ENCODE data around the gene LRRK1. TPM values are rescaled to one million over a fixed set of nuclear protein-coding genes. Genes with fewer than 3 reads are reported as not detected.

Gene LRRK1
- total RNA-seq, 1 donor from 2014 or later = 4.8 TPM

- no peak overlapping the region for H3K4me3 Mint-ChIP-seq (ENCODE audit: unreplicated experiment)
- H3K27me3 Mint-ChIP-seq (ENCODE audit: unreplicated experiment) = peaks cover 14% of the 10 kb centered on the region
- no peak for TF ChIP-seq CTCF (IDR thresholded peaks at IDR 0.05; ENCODE audit: unreplicated experiment)
- no peak for DNase-seq (ENCODE audit: low spot score)
- no peaks in the 10 kb centered on the region for H3K9me3 Mint-ChIP-seq (ENCODE audit: unreplicated experiment)
- peaks cover 17% of the 10 kb centered on the region for H3K36me3 Mint-ChIP-seq (ENCODE audit: low read depth, unreplicated experiment)
- H3K4me1 Mint-ChIP-seq (ENCODE audit: unreplicated experiment) = peaks cover 14% of the 10 kb centered on the region
- H3K27ac Mint-ChIP-seq (ENCODE audit: unreplicated experiment) = no peak overlapping the region
Measured at GRCh38 chr15:101063212-101063611, 144.1 kb downstream of the LRRK1 start.

DNA sequence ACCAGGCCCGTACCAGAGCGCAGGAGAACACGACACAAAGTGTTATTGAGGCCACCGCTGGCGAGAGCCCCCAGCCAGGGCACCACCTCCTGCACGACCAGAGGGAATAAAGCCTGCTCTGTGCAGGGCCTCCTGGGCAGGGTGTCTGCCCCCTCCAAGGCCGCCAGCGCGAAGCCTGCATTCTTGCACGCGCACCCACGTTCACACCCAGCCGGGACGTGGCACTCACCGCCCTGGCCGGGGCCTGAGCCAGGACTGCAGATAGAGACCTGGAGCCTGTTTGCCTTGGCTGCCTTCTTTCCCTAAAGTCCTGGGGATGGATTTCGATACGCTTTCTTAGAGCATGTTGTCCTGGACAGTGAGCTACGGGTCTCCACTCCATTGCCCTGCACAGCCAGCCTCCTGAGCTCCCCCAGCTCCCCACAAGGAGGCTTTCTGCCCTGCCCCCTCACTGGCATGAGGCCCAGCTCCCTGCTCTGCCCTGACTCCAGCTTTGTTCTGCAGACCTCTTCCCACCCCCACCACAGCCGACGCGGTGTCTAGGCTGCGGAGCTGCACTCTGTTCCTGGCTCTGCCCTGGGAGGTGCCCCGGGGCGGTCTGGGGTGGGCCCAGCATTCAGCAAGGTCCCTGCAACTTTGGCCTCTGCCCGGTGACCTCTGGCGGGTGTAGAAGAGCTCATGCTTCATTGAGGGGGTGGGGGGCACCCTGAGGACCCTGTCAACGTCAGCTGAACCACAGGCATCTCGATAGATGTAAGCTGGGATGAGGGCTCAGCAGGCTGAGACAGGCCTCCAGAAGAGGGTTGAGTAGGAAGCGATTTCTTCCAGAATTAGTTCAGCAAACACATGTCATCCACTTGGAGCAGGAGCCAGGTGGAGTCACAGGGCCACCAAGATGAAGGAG lies 145.0 kb downstream of the LRRK1 start:
- H3K4me1 Mint-ChIP-seq (ENCODE audit: unreplicated experiment) = peaks cover 13% of the 10 kb centered on the region
- H3K4me3 Mint-ChIP-seq (ENCODE audit: unreplicated experiment) = no peak overlapping the region
- H3K27ac Mint-ChIP-seq (ENCODE audit: unreplicated experiment) = no peak overlapping the region
- H3K36me3 Mint-ChIP-seq (ENCODE audit: low read depth, unreplicated experiment) = peaks cover 17% of the 10 kb centered on the region
- TF ChIP-seq CTCF (IDR thresholded peaks at IDR 0.05; ENCODE audit: unreplicated experiment) = no peak
- peaks cover 14% of the 10 kb centered on the region for H3K27me3 Mint-ChIP-seq (ENCODE audit: unreplicated experiment)
- no peaks in the 10 kb centered on the region for H3K9me3 Mint-ChIP-seq (ENCODE audit: unreplicated experiment)
- no peak for DNase-seq (ENCODE audit: low spot score)

DNA sequence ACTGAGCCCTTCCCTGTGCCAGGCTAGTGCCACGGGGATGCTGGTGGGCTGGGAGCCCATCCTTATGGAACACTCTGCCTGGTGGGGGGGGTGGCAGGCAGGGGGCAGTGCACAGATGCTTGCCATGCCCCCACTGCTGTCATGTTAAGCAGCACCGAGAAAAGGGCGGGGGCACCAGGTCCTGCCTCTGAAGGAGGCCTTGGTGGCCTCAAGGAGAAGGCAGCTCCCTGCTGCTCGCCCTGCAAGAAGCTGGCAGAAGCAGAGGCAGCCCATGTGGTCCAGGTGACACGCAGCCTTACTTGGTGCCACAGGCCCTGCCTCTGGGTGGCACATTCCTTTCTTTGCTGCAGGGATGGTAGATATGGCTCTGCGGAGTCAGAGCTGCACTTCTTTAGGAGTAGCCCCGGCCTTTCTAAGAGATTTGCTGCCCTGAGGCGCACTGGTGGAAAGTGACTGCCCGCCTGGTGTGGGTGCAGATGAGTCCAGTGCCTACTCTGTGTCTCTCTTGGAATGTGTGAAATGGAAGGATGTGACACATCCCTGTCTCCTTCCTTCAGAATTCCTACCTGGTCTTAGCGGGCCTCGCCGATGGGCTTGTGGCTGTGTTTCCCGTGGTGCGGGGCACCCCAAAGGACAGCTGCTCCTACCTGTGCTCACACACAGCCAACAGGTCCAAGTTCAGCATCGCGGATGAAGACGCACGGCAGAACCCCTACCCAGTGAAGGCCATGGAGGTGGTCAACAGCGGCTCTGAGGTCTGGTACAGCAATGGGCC lies 145.8 kb downstream of the LRRK1 start:
- DNase-seq (ENCODE audit: low spot score) = no peak
- Mint-ChIP-seq H3K27ac (ENCODE audit: unreplicated experiment) (no peak overlapping the region), H3K9me3 (ENCODE audit: unreplicated experiment) (no peaks in the 10 kb centered on the region), H3K4me3 (ENCODE audit: unreplicated experiment) (no peak overlapping the region), H3K4me1 (ENCODE audit: unreplicated experiment) (peaks cover 12% of the 10 kb centered on the region), H3K36me3 (ENCODE audit: low read depth, unreplicated experiment) (peaks cover 15% of the 10 kb centered on the region), H3K27me3 (ENCODE audit: unreplicated experiment) (peaks cover 11% of the 10 kb centered on the region)
- TF ChIP-seq CTCF (IDR thresholded peaks at IDR 0.05; ENCODE audit: unreplicated experiment) = no peak

GRCh38 chr15:101065570-101066221 lies 146.5 kb downstream of the LRRK1 start:
- no peak for DNase-seq (ENCODE audit: low spot score)
- H3K4me3 Mint-ChIP-seq (ENCODE audit: unreplicated experiment) = no peak overlapping the region
- H3K27ac Mint-ChIP-seq (ENCODE audit: unreplicated experiment) = no peak overlapping the region
- TF ChIP-seq CTCF (IDR thresholded peaks at IDR 0.05; ENCODE audit: unreplicated experiment) = no peak
- H3K36me3 Mint-ChIP-seq (ENCODE audit: low read depth, unreplicated experiment) = peaks cover 11% of the 10 kb centered on the region
- H3K27me3 Mint-ChIP-seq (ENCODE audit: unreplicated experiment) = peaks cover 10% of the 10 kb centered on the region
- H3K4me1 Mint-ChIP-seq (ENCODE audit: unreplicated experiment) = peaks cover 12% of the 10 kb centered on the region
- no peaks in the 10 kb centered on the region for H3K9me3 Mint-ChIP-seq (ENCODE audit: unreplicated experiment)

All from endothelial cell (in vitro differentiated cells).